IPS DF 19.7 (cell line): Measurements from ENCODE around the gene STOML2.
"Not testable (repeated sequence)": the region's sequence is repeated elsewhere in the genome, so short reads cannot be mapped to it uniquely, and the experiment has no call there.

Source experiments
- DNase-seq: peaks from one replicate; pipeline ENCODE4 v3.0.0-alpha.2; 2013; ENCODE audit warnings: low read depth, low spot score

STOML2 gene

GRCh38 chr9:35102769-35103659, at the start of gene STOML2:
Gene STOML2 (minus strand): TSS chr9:35103131. CDS start chr9:35103094, 37 bp downstream.
- DNase-seq, result peak; percentile 95

DNA sequence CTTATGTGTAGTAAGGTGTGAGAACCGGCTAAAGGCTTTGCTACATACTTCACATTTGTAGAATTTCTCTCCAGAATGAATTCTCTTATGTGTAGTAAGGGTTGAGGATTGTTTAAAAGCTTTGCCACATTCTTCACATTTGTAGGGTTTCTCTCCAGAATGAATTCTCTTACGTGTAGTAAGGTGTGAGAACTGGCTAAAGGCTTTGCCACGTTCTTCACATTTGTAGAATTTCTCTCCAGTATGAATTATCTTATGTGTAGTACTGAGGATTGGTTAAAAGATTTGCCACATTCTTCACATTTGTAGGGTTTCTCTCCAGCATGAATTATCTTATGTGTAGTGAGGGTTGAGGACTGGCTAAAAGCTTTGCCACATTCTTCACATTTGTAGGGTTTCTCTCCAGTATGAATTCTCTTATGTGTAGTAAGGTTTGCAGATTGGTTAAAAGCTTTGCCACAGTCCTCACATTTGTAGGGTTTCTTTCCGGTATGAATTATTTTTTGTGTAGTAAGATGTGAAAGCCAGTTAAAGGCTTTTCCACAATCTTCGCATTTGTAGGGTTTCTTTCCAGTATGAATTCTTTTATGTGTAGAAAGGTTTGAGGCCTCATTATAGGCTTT, 45.1 kb upstream of the STOML2 start:
- DNase-seq, result not testable (repeated sequence)

- no peak for DNase-seq
Observed at GRCh38 chr9:35142037-35142436, 39.1 kb upstream of the STOML2 start.

DNA sequence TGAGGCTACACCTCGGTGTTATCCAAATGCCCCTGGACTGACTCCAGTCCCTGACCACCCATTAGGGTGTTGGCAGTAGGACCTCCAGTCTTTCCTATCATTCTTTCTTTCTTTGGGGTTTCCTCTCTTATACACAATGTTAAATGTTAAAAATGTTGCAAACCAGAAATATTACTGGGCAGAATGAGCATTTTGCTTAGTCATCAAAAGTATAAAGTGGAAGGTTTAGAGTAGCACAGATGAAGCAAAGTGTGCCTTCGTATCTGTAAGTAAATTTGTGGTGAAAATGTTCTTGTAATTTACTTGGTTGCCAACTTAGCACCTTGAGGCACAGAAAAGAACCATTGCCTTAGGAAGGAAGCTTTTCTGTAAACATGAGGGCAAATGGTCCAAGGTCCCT, 37.2 kb upstream of the STOML2 start:
- DNase-seq, result no peak

DNA sequence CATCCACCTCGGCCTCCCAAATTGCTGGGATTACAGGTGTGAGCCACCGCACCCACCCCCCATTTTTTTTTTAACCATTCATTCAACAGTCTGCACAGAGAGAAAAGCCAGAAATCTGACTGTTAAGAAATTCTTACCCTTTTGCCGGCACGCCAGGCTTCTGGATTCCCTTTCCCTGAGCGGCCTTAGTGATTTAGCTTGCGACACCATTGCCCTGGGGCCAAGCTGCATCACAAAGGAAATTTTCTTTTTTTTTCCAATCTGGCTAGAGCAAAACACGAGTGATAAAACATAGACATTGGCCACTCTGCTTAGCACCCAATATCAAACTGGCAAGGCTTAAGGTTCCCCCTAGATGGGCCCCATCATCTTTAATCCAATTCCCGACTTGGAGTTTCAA, 33.9 kb upstream of the STOML2 start:
- no peak for DNase-seq

DNA sequence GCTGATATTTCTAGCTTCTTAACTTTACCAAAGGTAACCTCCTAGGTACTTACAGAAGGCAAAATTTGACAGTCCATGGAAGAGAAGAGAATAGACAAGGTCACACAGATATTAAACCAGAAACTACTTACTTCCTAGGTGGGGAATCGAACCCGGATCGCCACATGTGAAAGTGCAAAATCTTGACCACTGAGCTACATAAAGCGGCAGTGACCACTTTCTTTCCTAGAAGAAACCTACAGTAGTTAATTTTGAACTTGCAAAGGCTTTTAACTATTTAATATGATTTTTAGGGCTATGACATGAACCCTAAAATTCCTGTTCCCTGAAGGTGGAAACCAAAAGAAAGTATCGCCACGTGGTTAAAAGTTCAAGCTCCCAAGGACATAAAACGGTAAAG, 33.1 kb upstream of the STOML2 start:
- DNase-seq, result no peak

DNA sequence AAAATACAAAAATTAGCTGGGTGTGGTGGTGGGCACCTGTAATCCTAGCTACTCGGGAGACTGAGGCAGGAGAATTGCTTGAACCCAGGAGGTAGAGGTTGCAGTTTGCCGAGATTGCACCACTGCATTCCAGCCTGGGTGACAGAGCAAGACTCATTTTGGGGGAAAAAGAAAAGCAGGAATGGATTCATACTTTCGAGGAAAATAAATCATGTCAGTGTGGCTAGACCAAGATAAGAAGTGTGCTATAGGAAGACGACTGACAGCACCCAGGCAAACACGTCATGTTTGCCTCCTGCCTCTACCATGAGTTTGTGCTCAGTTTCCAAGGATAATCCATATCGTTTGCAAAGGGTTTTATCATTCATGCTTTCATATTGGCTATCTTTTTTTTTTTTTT, 32.0 kb upstream of the STOML2 start:
- DNase-seq, result no peak

DNA sequence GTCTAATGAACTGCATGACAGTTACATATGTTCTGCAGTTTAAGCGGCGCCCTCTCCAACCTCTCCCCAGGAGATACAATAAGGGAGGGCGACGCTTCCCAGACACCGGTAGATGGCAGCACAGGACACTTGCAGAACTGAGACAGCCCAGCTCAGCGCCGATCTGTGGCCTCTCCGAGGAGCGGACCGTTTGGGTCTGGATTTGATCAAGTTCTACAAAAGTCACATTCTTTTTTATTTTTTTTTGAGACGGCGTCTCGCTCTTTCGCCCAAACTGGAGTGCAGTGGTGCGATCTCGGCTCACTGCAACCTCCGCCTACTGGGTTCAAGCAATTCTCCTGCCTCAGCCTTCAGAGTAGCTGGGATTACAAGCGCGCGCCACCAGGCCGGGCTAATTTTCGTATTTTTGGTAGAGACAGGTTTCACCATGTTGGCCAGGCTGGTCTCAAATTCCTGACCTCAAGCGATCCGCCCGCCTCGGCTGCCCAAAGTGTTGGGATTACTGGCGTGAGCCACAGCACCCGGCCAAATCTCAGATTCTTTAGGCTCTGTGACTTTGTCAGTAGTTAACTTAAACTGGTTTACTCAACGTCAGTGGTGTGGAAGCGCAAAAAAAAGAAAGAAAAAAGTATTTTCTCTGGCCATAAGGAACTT, 14.1 kb upstream of the STOML2 start:
- no peak for DNase-seq

DNA sequence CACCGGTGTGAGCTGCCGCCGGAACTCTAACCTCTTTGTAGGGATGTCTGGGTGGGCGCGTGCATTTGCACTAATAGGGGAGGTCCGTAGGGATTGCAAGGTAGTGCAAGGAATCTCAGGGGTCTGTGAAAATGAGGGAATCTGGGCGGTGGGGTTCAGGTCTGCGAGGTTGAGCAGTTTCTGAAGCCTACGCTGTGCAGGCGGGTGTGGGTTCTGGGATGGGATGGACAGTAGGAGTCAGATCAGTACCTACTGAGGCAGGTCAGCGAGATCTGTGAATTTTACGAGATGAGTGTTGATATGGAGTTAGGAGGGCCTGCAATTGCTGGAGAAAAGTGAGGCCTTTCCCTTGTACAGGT, 13.6 kb upstream of the STOML2 start:
- DNase-seq, result no peak

DNA sequence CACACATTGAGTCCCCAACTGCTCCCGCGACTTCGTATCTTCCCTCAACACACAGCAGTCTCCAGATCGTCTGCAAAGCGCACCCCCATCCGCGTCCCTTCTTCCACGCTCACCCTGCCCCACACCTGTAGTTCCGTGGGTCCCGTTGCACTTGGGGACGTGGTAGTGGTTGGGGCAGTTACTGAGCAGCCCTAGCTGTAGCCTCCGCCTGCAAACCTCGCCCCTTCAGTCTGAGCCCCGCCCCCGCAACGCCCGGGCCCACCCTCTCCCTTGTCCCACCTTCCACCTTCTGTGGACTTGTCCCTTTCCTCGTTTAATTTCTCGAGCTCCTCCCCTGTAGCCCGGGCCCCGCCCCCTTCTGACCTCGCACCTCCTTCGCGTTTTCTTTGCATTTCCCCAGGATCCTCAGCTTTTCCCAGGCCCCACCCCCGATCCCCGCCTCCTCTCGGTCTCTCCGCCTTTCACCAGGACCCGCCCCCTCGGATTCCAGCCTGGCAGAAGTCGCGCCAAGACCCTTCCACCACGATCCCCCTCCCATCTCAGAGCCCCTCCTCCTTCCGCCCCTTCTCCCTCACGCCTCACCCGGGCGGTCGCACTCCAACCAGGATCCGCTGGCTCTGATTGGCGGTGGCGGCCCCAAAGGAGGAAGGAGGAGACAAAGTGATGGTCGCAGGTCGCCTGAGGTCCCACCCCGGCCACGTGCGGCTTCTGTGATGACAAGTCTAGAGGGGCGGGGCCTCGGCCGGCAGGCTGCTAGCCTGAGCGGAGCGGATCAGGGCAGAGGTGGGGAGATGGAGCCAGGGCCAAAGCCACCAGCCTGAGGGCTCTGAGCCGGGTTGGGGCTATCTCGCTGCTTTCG, 13.0 kb upstream of the STOML2 start, which contains the start of gene ATOSB:
Gene ATOSB, minus strand, starts transcription at position 183 of the 859 bp plus-strand sequence. CDS start 7,588 bp downstream, outside the sequence.
- DNase-seq, result peak; percentile 90

DNA sequence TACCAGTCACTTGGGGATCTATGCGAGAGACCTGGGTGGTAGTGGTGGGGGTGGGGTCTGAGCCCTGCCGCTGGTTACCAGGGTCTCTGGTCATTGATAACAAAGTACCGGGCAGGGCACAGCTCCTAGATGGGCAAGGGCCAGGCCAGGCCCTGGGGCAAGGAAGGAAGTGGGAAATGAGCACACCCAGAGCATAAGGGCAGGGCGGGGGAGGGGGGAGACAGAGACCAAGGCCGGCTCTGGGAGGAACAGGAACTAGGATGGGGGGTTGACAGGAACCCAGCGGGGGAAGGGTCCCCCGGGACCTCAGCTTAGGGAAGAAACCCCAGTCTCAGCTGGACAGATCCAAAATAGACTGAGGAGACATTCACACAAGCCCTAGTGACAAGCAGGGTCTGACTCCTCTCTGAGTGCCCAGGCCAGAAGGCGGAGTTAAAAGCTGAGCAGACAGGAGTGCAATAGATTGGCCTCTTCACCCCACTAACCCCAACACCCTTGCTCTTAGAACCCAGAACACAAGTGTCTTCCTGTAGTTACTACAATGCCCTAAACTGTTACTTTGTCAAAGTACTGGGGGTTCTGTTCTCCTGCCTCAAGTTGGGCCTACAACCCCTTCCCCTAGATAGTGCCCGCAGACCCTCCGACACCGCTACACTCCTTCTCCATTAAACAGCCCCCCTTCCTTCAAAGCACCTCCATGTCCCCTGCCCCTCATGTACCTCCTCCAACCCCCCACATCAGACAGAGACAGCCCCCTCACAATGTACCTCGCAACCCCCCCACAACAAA, 12.1 kb upstream of the STOML2 start:
- no peak for DNase-seq

- no peak for DNase-seq
Observed at GRCh38 chr9:35114113-35114839, 11.3 kb upstream of the STOML2 start.

DNA sequence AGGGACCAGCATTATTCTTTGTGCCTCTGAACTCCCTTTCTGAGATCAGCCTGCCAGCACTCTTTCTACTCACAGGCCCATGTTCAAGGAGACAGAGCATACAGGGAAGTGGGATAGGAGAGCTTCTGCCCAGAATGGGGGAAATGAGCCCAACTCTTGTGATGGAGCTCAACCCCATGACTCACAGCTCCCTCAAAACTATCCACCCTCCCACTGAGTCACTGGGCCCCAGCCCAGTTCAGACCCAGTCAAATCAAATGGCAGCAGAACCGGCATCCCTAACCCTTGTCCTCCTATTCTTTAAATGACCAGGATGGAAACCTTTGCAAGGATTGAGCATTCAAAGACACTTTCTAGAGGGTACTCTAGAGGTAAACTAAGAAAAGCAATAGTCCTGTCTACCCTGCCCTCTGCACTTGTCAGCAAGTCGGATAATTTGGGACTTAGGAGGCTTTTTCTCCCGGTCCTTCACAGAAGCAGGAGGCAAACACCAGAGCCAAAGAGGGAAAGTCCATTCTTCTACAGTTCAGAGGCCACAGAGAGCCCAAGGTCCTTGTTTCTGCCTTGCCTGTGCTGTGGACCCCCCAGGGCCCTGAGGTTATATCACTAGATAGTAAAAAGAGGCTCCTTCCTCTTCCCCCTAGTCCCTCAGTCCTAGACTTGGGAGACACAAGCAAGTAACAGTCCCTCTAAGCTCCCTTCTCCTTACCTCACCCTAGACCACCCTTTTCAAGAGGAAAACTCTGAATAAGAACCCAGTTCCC, 9.5 kb upstream of the STOML2 start:
- no peak for DNase-seq

DNA sequence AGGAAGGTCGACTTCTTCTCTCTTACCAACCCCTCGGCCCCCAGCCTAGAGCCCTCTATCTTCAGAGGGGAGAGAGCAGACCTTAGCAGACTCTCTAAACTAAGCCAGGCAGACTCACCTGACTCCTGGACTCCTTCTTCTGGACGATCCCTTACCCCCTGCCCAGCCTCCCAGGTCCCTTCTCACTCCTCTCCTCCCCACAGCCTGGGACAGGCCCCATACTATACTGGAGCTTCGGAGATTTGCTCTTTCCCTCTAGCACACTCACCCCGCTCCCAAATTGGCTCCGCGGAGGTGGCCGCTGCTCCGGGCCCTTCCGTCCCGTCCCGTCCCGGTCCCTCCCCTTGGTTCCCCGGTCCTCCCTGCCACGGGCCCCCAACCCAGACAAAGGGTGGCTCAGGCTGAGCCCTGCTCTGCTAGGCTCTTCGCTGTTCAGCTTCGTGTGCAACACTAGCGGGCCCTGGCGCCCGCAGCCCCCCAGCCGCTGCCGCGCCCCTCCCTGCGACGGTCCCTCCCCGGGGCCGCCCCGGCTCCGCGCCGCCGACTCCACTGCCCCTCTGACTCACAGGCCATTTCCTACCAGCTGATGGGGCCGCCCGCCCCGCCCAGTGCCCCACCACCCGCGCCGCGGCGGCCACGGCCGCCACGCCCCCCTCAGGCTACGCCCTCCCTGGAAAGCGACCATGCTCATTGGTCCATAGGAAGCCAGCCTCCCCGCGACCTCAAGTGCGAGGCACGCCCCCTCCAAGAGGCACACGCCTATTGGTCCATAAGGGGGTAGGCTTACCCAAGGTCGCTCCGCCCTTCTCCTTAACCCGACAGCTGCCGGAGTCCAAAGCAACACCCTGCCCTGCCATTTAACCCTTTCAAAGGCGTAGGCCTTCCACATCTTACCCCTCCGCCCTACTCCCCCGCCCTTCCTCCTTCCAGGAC, 8.3 kb upstream of the STOML2 start:
- DNase-seq, result peak; percentile 98

GRCh38 chr9:35110327-35110761, 7.4 kb upstream of the STOML2 start:
- DNase-seq, result no peak

DNA sequence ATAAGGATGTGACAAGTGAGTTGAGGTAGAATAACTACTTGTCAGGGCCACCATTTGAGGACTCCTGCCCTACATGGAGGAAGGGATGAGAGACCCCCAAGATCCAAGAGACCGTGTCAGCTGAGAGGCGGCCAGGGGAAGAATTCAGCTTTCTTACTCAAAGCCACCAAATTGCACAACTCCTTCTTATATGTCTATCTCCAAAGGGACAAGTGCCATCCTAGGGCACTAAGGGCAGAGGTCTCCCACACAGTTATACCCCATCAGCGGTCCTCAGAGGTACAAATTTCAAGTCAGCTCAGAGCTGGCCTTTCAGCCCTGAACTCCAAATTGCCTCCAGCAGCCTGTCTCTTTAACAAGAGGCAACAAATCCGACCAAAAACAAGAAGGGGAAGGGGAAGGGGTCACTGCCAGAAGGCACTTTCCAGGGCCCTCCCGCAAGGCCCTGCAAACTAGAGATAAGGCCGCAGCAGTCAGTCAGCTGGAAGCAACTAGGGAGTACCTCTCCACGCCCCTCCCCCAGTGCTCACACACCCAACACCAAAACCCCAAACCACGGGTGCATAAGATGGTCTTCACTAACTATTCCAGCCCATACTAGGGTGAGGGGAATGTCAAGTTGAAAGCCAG, 6.1 kb upstream of the STOML2 start:
- no peak for DNase-seq

GRCh38 chr9:35108461-35108860, 5.5 kb upstream of the STOML2 start:
- no peak for DNase-seq
